Measurements from ENCODE around the gene PTP4A1. TPM values are rescaled to one million over a fixed set of nuclear protein-coding genes. Genes with fewer than 3 reads are reported as not detected.

PTP4A1 gene
- total RNA-seq, 1 donor from 2014 or later = 88.8 TPM

- no peak overlapping the region for H3K27ac Mint-ChIP-seq
- H3K4me3 Mint-ChIP-seq (ENCODE audit: low read depth) = peak overlapping the region; percentile 86
- H3K27me3 Mint-ChIP-seq (ENCODE audit: low read depth) = peaks cover 8% of the 10 kb centered on the region
- DNase-seq (ENCODE audit: low spot score) = peak; percentile 64
- H3K9me3 Mint-ChIP-seq = no peaks in the 10 kb centered on the region
- intact Hi-C loops (cut with micrococcal nuclease) = loop anchor here (1.0 to 2.0 kb wide), 3 partner anchors 37 to 246 kb away; partner anchors contain the start of gene PHF3
- peaks cover 26% of the 10 kb centered on the region for H3K4me1 Mint-ChIP-seq (ENCODE audit: low read depth)
- no peaks in the 10 kb centered on the region for H3K36me3 Mint-ChIP-seq (ENCODE audit: low read depth)
Observed at GRCh38 chr6:63598049-63599036, 26.1 kb downstream of the PTP4A1 start.

DNA sequence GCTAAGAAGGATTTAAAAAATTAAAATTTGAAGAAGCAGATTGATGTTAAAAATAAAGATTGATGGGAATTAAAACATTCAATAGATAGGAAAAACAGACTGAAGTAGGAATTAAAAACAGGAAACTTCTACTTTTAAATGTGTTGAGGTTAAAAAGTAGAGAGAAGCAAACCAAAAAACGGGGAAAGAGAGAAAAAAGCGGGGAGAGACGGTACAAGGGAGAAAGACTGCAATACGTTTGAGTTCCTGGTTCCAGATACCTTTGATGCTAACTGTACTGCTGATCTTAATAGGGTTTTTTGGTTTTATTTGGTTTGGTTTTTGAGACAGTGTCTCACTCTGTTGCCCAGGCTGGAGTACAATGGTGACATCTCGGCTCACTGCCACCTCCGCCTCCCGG, 27.0 kb downstream of the PTP4A1 start:
- H3K4me3 Mint-ChIP-seq (ENCODE audit: low read depth) = no peak overlapping the region
- no peaks in the 10 kb centered on the region for H3K9me3 Mint-ChIP-seq
- H3K4me1 Mint-ChIP-seq (ENCODE audit: low read depth) = peaks cover 26% of the 10 kb centered on the region
- no peaks in the 10 kb centered on the region for H3K36me3 Mint-ChIP-seq (ENCODE audit: low read depth)
- peaks cover 8% of the 10 kb centered on the region for H3K27me3 Mint-ChIP-seq (ENCODE audit: low read depth)
- intact Hi-C loops (cut with micrococcal nuclease) = loop anchor here (2.0 kb wide), 1 partner anchor 246 kb away; no protein-coding TSS in a partner anchor
- no peak overlapping the region for H3K27ac Mint-ChIP-seq
- no peak for DNase-seq (ENCODE audit: low spot score)

DNA sequence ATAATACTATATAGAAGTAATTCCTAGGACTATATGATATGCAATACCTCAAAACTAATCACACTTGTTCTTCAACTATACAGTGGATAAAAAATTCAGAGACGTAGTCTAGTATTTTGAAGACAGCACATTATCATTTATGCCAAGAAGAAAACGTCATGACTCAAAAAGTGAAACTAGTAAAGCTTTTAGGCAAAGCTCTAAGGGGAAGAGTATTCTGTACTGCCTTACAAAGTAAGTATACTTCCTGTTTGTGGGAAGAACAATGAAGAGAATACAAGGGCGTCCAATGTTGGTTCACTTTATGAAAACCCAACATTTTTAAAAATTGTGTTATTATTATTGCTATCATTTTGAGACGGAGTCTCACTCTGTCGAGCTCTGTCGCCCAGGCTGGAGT, 27.9 kb downstream of the PTP4A1 start:
- H3K9me3 Mint-ChIP-seq = no peaks in the 10 kb centered on the region
- H3K36me3 Mint-ChIP-seq (ENCODE audit: low read depth) = no peaks in the 10 kb centered on the region
- peaks cover 21% of the 10 kb centered on the region for H3K4me1 Mint-ChIP-seq (ENCODE audit: low read depth)
- peaks cover 3% of the 10 kb centered on the region for H3K27me3 Mint-ChIP-seq (ENCODE audit: low read depth)
- no peak overlapping the region for H3K4me3 Mint-ChIP-seq (ENCODE audit: low read depth)
- intact Hi-C loops (cut with micrococcal nuclease) = no loop called here
- H3K27ac Mint-ChIP-seq = no peak overlapping the region
- DNase-seq (ENCODE audit: low spot score) = no peak

DNA sequence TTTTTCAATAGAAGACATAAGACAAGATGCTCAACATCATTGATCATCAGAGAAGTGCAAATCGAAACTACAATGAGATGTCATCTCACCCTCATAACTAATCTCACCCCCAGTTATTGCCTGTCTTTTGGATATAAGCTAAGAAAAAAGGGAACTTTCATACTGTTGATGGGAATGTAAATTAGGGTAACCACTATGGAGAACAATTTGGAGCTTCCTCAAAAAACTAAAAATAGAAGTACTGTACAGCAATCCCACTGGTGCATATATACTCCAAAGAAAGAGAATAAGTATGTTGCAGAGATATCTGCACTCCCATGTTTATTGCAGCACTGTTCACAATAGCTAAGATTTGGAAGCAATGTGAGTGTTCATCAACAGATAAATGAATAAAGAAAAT, 37.0 kb downstream of the PTP4A1 start:
- H3K9me3 Mint-ChIP-seq = peaks cover 4% of the 10 kb centered on the region
- peaks cover 18% of the 10 kb centered on the region for H3K27me3 Mint-ChIP-seq (ENCODE audit: low read depth)
- no peak overlapping the region for H3K4me3 Mint-ChIP-seq (ENCODE audit: low read depth)
- intact Hi-C loops (cut with micrococcal nuclease) = no loop called here
- no peaks in the 10 kb centered on the region for H3K36me3 Mint-ChIP-seq (ENCODE audit: low read depth)
- no peak overlapping the region for H3K27ac Mint-ChIP-seq
- DNase-seq (ENCODE audit: low spot score) = no peak
- H3K4me1 Mint-ChIP-seq (ENCODE audit: low read depth) = peaks cover 2% of the 10 kb centered on the region

DNA sequence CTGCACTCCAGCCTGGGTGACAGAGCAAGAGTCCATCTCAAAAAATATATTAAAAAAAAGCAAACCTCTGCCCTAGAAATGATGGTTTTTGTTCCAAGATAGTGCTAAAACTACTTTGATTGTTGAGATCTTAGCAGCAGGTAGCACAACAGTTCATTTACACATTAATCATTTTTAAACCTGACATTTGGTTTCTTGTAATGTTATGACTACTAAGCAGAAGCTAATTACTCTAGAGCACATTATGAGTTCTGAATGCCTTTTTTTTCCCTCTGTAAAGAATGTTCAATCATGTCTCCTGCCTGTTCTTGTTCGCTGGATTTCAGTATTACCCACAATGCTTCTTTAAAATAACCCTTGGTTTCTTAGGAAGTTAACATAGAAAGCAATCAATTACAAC, 38.7 kb downstream of the PTP4A1 start:
- Mint-ChIP-seq H3K4me3 (ENCODE audit: low read depth) (no peak overlapping the region), H3K27ac (no peak overlapping the region), H3K27me3 (ENCODE audit: low read depth) (peaks cover 19% of the 10 kb centered on the region), H3K4me1 (ENCODE audit: low read depth) (peaks cover 2% of the 10 kb centered on the region), H3K9me3 (peaks cover 4% of the 10 kb centered on the region), H3K36me3 (ENCODE audit: low read depth) (no peaks in the 10 kb centered on the region)
- intact Hi-C loops (cut with micrococcal nuclease) = no loop called here
- DNase-seq (ENCODE audit: low spot score) = no peak

DNA sequence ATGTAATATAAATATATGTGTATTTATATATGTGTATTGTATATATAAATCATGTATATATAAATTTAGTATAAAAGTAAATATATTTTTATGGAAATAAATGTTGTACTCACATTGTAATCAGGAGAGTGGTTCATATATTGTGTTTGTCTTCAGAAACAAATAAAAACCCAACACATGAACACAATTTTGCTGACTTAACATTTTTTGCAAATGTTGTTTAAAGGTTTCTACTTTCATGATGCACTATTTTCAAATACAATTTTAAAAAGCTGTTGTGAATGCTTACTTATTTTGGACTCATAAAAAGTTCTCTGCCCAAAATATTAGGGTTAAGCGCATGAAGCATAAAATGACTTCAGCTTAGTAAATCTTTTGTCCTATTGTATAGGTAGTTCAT, 39.3 kb downstream of the PTP4A1 start:
- no peak overlapping the region for H3K4me3 Mint-ChIP-seq (ENCODE audit: low read depth)
- H3K36me3 Mint-ChIP-seq (ENCODE audit: low read depth) = no peaks in the 10 kb centered on the region
- intact Hi-C loops (cut with micrococcal nuclease) = no loop called here
- peaks cover 2% of the 10 kb centered on the region for H3K4me1 Mint-ChIP-seq (ENCODE audit: low read depth)
- peaks cover 21% of the 10 kb centered on the region for H3K27me3 Mint-ChIP-seq (ENCODE audit: low read depth)
- DNase-seq (ENCODE audit: low spot score) = no peak
- peaks cover 4% of the 10 kb centered on the region for H3K9me3 Mint-ChIP-seq
- H3K27ac Mint-ChIP-seq = no peak overlapping the region

- no peak overlapping the region for H3K27ac Mint-ChIP-seq
- DNase-seq (ENCODE audit: low spot score) = no peak
- peaks cover 40% of the 10 kb centered on the region for H3K27me3 Mint-ChIP-seq (ENCODE audit: low read depth)
- peaks cover 2% of the 10 kb centered on the region for H3K4me1 Mint-ChIP-seq (ENCODE audit: low read depth)
- H3K9me3 Mint-ChIP-seq = no peaks in the 10 kb centered on the region
- H3K4me3 Mint-ChIP-seq (ENCODE audit: low read depth) = no peak overlapping the region
- intact Hi-C loops (cut with micrococcal nuclease) = no loop called here
- H3K36me3 Mint-ChIP-seq (ENCODE audit: low read depth) = no peaks in the 10 kb centered on the region
Observed at GRCh38 chr6:63615590-63615989, 43.3 kb downstream of the PTP4A1 start.

Other genes starting within 250 kb of the PTP4A1 start
- gene PHF3, start 63.3 kb downstream of the PTP4A1 start, total RNA-seq = 44.6 and 44.7 TPM in 2 replicates

All from activated T-helper 2 cell treated with anti-CD3 and anti-CD28 coated beads, Interferon-gamma antibody, Interleukin-2, Interleukin-4, amounts not matched to agents 10 μg/mL and 5 μg/mL and 100 μg/mL, durations not matched to agents 14 hours and 24 hours and 36 hours (primary cell).